AG04450 (cell line): Measurements from ENCODE around the gene ALPI. TPM values are rescaled to one million over a fixed set of nuclear protein-coding genes. Genes with fewer than 3 reads are reported as not detected.

Experiments
- CTCF ChIA-PET: fragments of 300-600, 350-600 bp; formaldehyde crosslinking; extraction: SDS; loops from one replicate; lab custom pipeline; 2022; ENCODE audit warnings: antibody characterized with exemption, inconsistent platforms; lab: Charles Lee
- POLR2A ChIA-PET: fragments of 350-600 bp; formaldehyde crosslinking; extraction: SDS; loops from one replicate; lab custom pipeline; 2021; ENCODE audit warnings: antibody characterized with exemption, inconsistent platforms; lab: Yijun Ruan, JAX
- DNase-seq: peaks from one replicate; pipeline ENCODE4 v3.0.0-alpha.2; 2011; ENCODE audit warnings: low read depth, low spot score
- H3K27ac ChIP-seq: one replicate; pipeline ENCODE4 v1.5.1; 2012; ENCODE audit warnings: low read depth, low read length, control low read depth
- H3K27me3 ChIP-seq: one replicate; pipeline ENCODE4 v1.6.0; 2012; ENCODE audit warnings: low read length; ENCODE audit not compliant: control insufficient read depth, insufficient read depth
- H3K4me3 ChIP-seq: 2 replicates; pipeline ENCODE4 v1.5.1; 2011; ENCODE audit warnings: mild to moderate bottlenecking, low read depth, low read length, control low read depth
- H3K9me3 ChIP-seq: 2 replicates; pipeline ENCODE4 v1.5.1; 2012; ENCODE audit warnings: low read length; ENCODE audit not compliant: control insufficient read depth, insufficient read depth
- polyA plus RNA-seq: library from polyadenylated mRNA; depleted of rRNA; stranded (reverse); fragments of >200 nt; gene quantifications from 2 replicates; pipeline ENCODE4 v1.2.3, GENCODE V29; 2011
- TF ChIP-seq, protein P1 (sequence below): IDR thresholded peaks from 2 replicates; pipeline ENCODE4 v1.5.1; 2011; ENCODE audit warnings: low read depth, low read length, control low read depth, inconsistent platforms

The ALPI gene
- polyA plus RNA-seq, 1 experiment, result not detected

DNA sequence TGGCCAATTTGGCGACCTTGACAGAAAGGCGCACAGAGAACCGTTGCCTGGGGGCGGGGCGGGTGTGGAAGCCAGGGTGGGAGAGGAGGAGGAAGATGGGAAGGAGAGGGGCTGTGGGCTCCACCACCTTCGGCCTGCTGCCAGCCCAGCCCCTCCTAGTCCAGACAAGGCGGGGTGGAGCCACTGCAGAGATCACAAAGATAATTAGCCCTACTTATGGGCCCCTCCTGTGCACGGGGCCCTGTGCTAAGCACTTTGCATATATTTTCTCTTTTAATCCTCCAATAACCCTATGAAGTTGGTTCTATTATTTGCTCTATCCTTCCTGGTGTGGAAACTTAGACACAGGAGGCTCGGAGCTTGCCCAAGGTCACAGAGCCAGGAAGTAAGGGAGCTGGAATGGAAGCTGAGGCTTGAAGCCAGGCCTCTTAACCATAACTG is 45.4 kb downstream of the ALPI start:
- H3K27ac ChIP-seq, result no peak overlapping the region
- H3K4me3 ChIP-seq, result no peak overlapping the region
- no peak for DNase-seq
- H3K9me3 ChIP-seq, result no peaks in the 10 kb centered on the region
- TF ChIP-seq, protein P1, sequence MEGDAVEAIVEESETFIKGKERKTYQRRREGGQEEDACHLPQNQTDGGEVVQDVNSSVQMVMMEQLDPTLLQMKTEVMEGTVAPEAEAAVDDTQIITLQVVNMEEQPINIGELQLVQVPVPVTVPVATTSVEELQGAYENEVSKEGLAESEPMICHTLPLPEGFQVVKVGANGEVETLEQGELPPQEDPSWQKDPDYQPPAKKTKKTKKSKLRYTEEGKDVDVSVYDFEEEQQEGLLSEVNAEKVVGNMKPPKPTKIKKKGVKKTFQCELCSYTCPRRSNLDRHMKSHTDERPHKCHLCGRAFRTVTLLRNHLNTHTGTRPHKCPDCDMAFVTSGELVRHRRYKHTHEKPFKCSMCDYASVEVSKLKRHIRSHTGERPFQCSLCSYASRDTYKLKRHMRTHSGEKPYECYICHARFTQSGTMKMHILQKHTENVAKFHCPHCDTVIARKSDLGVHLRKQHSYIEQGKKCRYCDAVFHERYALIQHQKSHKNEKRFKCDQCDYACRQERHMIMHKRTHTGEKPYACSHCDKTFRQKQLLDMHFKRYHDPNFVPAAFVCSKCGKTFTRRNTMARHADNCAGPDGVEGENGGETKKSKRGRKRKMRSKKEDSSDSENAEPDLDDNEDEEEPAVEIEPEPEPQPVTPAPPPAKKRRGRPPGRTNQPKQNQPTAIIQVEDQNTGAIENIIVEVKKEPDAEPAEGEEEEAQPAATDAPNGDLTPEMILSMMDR, result no peak
- CTCF ChIA-PET, result interaction anchor here (0.7 kb wide), 1 partner anchor 14 kb away, joined by 7 read pairs; no protein-coding TSS in a partner anchor
- H3K27me3 ChIP-seq, result peaks cover 51% of the 10 kb centered on the region
- POLR2A ChIA-PET, result no interaction called here

DNA sequence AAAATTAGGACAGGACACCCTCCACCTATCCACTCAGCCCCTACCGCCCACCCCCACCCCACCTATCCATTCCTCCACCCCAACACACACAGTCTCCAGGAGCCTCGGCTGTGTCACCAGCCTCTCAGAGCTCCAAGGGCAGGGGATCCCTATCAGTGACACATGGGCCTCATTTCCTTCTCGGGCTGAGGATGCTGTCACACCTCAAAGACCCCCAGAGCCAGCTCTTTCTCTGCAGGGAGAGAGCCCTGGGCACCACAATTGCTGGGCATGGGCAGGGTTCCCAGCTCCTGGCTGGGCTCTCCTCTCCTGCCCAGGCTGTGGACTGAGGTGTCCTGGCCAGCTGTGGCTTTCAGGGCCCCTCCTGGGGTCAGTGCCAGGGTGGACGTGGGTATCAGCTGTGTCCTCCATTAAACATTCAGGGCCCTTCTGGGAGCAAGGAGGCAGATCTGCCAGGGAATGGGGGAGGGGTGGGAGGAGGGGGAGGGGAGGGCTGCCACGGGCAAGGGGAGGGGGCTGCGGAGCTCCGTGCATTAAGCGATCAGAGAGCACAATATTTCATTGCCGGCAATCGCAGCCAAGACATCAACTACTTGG is 45.9 kb downstream of the ALPI start:
- Histone ChIP-seq H3K9me3 (no peaks in the 10 kb centered on the region), H3K27me3 (peaks cover 55% of the 10 kb centered on the region), H3K27ac (no peak overlapping the region), H3K4me3 (no peak overlapping the region)
- TF ChIP-seq, protein P1, result no peak
- DNase-seq, result no peak
- POLR2A ChIA-PET, result no interaction called here
- CTCF ChIA-PET, result no interaction called here

DNA sequence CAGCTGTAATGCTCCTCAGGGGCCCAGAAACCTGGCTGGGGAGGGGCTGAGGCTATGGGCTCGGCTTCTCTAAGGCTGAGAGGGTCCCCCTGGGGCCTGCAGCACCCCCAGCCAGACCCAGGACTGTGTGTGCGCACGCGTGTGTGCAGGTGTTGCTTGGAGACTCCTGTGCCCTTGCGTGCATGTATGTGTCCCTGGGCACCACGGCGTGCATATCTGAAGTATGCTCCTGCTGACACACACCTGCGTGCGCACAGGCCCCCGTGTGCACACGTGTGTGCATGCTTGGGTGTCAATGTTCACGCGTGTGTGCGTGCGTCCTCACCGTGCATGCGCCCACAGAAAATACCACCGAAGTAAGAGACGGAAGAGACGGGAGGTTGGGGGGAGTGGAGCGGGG is 46.6 kb downstream of the ALPI start:
- POLR2A ChIA-PET, result no interaction called here
- DNase-seq, result no peak
- TF ChIP-seq, protein P1, result no peak

DNA sequence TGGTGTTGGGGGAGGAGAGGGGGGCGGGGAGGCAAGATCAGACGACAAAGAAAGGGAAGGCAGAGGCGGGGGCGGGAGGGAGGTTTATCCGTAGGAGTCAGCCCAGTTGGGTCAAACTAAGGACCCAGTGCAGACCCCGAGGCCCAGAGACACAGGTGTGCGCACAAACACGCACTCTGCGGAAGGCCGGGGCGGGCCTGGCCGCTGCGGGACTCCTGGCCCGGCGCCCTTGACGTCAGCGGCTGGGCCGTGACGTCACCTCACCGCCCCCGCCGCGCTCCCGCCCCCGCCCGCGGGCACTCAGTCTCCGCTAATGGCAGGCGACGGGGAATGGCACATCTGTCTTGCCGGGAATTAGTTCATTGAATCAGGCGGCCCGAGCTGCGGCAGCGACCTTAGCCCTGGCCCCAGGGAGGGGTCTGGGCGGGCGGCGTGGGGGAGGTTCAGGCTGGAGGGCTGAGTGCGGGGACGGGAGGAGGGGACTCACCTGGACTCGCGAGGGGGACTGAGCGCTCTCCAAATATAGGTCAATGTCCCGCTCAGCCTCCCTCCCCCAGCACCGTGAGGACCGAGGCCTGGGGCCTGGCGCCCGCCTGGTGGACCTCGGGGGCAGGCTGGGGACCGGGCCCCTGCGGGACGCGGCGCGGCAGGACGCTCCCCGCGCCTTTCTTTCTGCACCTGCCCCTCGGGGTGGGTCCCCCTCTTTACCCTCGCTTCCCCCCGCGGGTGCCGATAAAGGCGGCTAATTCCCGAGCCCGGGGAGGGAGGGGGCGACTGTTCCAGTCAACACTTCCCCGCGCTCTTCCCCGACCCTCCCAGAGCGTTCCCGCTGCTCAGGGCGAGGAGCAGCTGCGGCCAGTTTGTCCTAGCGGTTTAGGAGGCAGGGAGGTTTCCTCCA is 47.2 kb downstream of the ALPI start:
- Histone ChIP-seq H3K9me3 (no peaks in the 10 kb centered on the region), H3K27ac (no peak overlapping the region), H3K4me3 (no peak overlapping the region), H3K27me3 (peaks cover 53% of the 10 kb centered on the region)
- ChIA-PET CTCF (no interaction called here), POLR2A (no interaction called here)
- TF ChIP-seq, protein P1, result no peak
- DNase-seq, result no peak

More for the DNA sequence above, 46.6 kb downstream of the ALPI start:
- Histone ChIP-seq H3K9me3 (no peaks in the 10 kb centered on the region), H3K4me3 (no peak overlapping the region), H3K27me3 (peaks cover 51% of the 10 kb centered on the region), H3K27ac (no peak overlapping the region)
- CTCF ChIA-PET, result no interaction called here

DNA sequence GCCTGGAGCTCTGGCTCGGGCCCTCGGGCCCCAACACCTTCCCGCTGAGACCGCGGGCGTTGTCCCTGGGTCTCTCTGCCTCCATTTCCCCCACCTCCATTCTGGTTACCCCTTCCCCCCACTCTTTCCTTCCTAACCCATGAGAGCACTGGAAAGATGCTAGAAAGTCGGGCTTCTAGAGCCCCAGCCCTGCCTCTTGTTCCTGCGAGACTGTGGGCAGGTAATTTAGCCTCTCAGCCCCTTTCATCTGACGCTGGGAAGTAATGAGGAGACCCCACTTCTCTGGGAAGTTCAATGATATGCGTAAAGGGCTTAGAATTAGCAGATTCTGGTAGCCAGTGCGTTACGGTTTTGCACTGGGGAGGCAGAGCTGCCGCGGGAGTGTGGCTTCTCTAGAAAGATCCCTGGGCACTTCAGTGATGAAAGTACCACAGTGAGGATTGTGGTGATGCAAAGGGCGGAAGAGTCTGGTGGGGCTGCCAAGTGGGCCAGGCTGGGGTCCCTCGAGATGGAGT is 47.9 kb downstream of the ALPI start:
- CTCF ChIA-PET, result interaction anchor here (0.5 kb wide), 1 partner anchor 206 kb away, joined by 11 read pairs; no protein-coding TSS in a partner anchor
- H3K9me3 ChIP-seq, result no peaks in the 10 kb centered on the region
- TF ChIP-seq, protein P1, result no peak
- no peak overlapping the region for H3K27ac ChIP-seq
- POLR2A ChIA-PET, result no interaction called here
- DNase-seq, result no peak
- H3K4me3 ChIP-seq, result no peak overlapping the region
- peaks cover 56% of the 10 kb centered on the region for H3K27me3 ChIP-seq
